ENCODE data around the gene SPINDOC.

DNA sequence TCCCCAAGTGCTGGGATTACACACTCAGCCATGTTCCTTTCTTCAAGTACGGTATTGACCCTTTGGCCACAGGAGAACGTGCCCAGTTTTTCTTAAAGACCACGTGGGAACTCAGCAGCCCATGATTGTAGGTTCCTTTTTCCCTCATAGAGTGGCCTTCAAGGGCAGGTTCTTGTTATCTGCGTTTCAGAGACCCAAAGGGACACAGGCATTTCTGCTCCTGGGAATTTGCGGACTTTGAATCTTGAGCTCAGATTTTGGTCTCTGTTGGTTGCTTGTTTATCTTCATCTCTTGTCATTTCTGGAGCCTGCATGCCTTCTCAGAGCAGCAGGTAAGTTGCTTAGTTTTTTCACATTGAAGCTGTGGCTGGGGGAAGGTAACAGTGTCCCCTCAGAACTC, 37.7 kb downstream of the SPINDOC start:
- TF ChIP-seq EP300 (IDR thresholded peaks at IDR 0.05; ENCODE audit: borderline replicate concordance) (no peak), CEBPB (IDR thresholded peaks at IDR 0.05) (no peak), TEAD4 (IDR thresholded peaks at IDR 0.05) (no peak), EGR1 (IDR thresholded peaks at IDR 0.05) (no peak), YY1 (IDR thresholded peaks at IDR 0.05; ENCODE audit: low read depth) (no peak), TCF12 (IDR thresholded peaks at IDR 0.05; ENCODE audit: low read depth) (no peak), RAD21 (IDR thresholded peaks at IDR 0.05; ENCODE audit: low read depth) (no peak), FOXM1 (IDR thresholded peaks at IDR 0.05; ENCODE audit: borderline replicate concordance, low read depth) (no peak), CREB1 (IDR thresholded peaks at IDR 0.05; ENCODE audit: low read depth) (no peak), ZBTB7A (IDR thresholded peaks at IDR 0.05; ENCODE audit: low read depth) (no peak), NFIC (IDR thresholded peaks at IDR 0.05) (no peak)
- TF ChIP-seq, protein P1, sequence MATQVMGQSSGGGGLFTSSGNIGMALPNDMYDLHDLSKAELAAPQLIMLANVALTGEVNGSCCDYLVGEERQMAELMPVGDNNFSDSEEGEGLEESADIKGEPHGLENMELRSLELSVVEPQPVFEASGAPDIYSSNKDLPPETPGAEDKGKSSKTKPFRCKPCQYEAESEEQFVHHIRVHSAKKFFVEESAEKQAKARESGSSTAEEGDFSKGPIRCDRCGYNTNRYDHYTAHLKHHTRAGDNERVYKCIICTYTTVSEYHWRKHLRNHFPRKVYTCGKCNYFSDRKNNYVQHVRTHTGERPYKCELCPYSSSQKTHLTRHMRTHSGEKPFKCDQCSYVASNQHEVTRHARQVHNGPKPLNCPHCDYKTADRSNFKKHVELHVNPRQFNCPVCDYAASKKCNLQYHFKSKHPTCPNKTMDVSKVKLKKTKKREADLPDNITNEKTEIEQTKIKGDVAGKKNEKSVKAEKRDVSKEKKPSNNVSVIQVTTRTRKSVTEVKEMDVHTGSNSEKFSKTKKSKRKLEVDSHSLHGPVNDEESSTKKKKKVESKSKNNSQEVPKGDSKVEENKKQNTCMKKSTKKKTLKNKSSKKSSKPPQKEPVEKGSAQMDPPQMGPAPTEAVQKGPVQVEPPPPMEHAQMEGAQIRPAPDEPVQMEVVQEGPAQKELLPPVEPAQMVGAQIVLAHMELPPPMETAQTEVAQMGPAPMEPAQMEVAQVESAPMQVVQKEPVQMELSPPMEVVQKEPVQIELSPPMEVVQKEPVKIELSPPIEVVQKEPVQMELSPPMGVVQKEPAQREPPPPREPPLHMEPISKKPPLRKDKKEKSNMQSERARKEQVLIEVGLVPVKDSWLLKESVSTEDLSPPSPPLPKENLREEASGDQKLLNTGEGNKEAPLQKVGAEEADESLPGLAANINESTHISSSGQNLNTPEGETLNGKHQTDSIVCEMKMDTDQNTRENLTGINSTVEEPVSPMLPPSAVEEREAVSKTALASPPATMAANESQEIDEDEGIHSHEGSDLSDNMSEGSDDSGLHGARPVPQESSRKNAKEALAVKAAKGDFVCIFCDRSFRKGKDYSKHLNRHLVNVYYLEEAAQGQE (IDR thresholded peaks at IDR 0.05; ENCODE audit: low read depth) = no peak
- TF ChIP-seq, protein P2, sequence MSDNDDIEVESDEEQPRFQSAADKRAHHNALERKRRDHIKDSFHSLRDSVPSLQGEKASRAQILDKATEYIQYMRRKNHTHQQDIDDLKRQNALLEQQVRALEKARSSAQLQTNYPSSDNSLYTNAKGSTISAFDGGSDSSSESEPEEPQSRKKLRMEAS (IDR thresholded peaks at IDR 0.05) = no peak
- TF ChIP-seq, protein P3, sequence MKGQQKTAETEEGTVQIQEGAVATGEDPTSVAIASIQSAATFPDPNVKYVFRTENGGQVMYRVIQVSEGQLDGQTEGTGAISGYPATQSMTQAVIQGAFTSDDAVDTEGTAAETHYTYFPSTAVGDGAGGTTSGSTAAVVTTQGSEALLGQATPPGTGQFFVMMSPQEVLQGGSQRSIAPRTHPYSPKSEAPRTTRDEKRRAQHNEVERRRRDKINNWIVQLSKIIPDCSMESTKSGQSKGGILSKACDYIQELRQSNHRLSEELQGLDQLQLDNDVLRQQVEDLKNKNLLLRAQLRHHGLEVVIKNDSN (IDR thresholded peaks at IDR 0.05) = no peak
